ENCODE results near the gene PPP2R1B.

Gene PPP2R1B

DNA sequence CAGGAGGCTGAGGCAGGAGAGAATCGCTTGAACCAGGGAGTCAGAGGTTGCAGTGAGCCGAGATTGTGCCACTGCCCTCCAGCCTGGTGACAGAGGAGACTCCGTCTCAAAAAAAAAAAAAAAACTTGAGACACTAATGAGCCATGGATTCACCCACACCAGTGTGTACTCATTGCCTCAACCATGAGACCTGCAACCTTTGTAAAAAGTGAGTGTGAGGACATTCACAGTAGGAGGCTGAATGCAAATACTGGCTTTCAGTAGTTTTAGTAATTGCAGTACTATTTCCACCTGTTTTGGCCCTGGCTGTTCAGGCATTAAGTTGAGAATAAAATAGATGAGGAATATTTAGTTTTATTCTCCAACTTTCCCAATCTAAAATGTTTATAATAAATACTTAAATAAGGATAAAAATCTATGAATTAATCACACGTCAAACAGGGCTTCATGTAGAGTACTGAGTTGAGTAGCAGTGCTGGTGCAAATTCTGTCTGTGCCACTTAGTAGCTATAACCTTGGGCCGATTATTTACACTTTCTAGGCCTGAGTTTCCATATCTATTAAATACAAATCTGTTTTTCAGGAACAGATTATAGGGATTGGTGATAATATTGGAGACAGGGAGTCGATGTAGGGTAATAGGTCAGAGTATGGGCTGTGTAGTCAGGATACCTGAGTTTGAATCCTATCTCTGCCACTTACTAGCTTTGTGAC is 72.8 kb downstream of the PPP2R1B start:
- no peak for DNase-seq (ENCODE audit: low spot score)

DNA sequence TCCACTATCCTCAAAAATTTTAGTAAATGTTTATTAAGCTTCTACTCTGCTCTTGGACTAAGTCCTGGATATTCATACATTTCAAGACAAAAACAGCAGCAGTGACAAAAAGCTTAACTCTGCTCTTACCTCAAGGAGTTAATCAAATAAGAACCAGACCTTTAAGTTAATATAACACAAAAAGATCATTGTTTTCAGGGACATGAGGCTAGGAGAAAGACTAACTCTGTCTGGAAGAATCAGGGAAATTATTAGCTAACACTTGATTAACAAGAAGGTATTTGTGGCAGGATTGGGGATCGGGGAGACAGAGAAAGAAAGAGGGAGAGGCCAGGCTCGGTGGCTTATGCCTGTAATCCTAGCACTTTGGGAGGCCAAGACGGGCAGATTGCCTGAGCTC is 74.4 kb downstream of the PPP2R1B start:
- DNase-seq (ENCODE audit: low spot score), result no peak

DNA sequence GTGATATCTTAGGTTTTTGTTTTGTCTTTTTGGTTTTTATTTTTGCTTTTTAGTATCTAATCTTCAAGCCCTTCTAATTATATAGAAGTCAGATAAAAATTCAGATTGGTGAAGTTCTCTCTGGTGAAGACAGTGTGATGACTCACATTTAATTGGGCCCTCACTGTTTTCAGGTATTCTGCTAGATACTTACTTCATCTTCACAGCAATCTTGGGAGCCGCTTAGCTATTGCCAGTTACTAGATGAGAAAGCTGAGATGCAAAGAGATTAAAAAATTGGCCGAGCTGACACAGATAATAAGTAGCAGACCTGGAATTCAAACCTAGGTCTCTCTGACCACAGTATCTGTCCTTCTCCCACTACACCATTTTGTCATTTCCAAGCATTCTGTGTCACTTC is 75.0 kb downstream of the PPP2R1B start:
- DNase-seq (ENCODE audit: low spot score), result no peak

DNA sequence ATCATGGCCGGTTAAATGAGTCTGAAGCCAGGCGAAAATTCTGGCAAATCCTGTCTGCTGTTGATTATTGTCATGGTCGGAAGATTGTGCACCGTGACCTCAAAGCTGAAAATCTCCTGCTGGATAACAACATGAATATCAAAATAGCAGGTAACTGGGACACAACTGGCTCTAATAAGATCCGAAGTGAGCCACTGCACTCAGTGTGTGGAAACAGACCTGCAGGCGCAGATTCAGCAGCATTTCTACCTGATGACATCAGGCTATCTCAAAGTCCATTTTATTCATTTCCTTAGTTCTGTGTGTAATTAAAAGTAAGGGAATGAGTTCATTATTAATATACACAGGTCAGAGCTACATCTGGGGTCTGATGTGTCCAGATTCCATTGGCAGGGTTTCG is 78.2 kb downstream of the PPP2R1B start:
- DNase-seq (ENCODE audit: low spot score), result no peak

DNA sequence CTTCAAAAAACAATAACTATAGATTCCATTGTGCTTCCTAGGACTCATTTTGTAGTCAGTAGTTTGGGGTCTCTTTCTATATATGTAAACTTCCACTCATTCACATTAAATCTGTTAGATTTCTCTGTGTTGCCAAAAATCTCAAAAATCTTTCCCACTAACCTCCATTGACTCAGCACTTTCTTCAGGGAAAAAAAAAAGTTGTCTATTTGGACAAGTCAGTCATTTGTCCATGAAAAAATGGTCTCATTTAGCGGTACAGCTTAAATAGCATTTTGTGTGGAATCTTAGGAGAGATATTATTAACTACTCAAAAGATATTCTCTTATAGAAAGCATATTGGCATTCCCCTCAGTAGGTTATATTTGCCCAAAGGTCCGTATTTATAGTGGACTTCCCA is 81.9 kb downstream of the PPP2R1B start:
- no peak for DNase-seq (ENCODE audit: low spot score)

DNA sequence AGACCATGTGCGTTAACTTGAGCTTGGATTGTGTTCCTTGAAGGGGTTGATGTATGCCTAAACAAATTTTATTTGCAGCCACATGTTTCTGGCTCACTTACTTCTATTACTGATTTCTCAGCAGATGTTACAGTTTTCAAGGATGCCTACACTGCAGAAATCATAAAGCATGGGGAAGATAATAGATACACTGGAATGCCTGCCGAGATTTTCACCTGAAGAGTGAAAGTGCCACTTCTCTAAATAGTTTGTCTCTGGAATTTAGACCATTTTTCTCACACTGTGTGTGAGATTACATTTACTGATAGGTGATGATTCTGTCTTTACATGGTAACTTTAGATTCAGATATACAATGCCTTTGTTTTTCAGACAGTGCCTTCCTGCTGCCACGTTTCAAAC is 82.4 kb downstream of the PPP2R1B start:
- no peak for DNase-seq (ENCODE audit: low spot score)

DNA sequence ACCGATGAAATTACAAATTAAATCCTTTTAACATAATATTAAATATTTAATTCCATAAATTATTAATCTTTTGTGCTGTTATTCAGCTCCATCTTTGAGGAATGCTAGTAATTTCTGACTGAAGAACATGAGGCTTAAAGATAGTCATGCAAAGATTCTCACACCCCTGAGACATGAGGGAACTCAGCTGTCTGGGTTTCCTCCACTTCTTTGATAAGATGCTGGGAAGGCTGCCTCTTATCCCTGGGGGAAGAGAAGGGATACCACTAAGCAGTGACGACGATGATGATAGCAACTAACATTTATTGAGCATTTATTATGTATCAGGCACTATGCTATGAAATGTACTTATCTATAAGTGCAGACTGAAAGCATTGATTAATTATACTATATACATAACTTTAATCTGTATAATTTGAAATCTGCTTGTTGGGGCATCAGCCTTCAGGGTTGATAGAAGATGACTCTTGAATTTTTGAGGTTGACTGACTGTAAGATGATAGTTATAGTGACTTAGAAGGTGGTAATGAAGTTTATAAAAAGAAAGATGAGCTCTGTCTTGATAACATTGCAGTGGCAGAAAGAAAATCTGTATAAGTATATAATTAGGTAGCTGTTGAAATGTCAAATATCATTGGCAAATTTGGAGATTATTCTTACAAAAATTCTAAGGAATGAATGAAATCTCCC is 85.6 kb downstream of the PPP2R1B start:
- no peak for DNase-seq (ENCODE audit: low spot score)

Measured in CD4-positive, alpha-beta T cell treated with Interleukin-2 at 100 ng/mL for 4 hours (primary cell).